NCI-H2081 treated with DMSO at 0.1 percent for 48 hours (cell line): ENCODE measurements around the gene NMRK2.
A peak's percentile ranks its signal among the peaks of the same experiment; 100 is the strongest.
"Not testable (repeated sequence)": the region's sequence is repeated elsewhere in the genome, so short reads cannot be mapped to it uniquely, and the experiment has no call there.

ENCODE experiments used
- DNase-seq: peaks from one replicate; lab custom pipeline; 2025; lab: John Stamatoyannopoulos, UW

NMRK2 gene

DNA sequence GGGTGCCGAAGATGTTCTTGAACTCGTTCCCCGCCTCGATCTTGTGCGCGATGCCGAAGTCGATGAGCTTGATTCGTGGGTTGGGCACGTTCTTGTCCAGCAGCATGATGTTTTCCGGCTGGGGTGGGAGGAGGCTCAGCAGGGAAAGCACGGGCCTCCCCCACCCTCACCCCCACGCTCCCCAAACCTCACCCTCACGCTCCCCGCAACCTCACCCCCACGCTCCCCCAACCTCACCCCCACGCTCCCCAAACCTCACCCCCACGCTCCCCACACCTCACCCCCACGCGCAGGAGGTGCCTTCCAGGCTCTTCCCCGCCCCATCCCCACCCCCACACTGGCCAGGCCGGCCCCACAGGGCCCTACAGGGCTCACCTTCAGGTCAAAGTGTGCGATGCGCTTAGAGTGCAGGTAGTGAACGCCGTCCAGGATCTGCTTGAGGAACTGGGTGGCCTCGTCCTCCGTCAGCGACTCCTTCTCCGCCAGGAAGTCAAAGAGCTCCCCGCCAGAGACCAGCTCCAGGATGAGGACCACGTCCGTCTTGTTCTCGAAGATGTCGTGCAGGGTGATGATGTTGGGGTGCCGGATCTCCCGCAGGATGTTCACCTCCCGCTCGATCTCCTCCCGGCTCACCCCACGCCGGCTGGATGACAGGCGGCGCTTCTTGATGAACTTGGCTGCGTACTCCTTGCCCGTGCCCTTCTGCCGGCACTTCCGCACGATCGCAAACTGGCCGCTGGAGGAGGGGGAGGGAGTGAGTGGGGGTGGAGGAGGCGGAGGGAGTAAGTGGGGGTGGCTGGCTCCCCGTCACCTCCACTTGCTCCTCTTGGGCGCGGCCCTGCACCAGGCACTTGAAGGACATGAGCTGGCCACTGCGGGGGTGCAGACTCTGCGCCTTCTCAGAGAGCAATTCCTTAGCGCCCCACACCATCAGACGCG, 31.7 kb downstream of the NMRK2 start:
- no peak for DNase-seq

- DNase-seq, result peak; percentile 29
Observed at GRCh38 chr19:3966051-3967017, 33.5 kb downstream of the NMRK2 start.

GRCh38 chr19:3967983-3968382, 35.1 kb downstream of the NMRK2 start:
- not testable (repeated sequence) for DNase-seq

- DNase-seq, result peak; percentile 22
Observed at GRCh38 chr19:3968556-3969434, 35.9 kb downstream of the NMRK2 start.

GRCh38 chr19:3969435-3970312, 36.8 kb downstream of the NMRK2 start:
- no peak for DNase-seq

GRCh38 chr19:3970313-3970807, 37.5 kb downstream of the NMRK2 start:
- DNase-seq, result no peak

- peak; percentile 94 for DNase-seq
Observed at GRCh38 chr19:3970808-3971598, 38.1 kb downstream of the NMRK2 start, which contains the start of gene DAPK3. Gene DAPK3 (minus strand): TSS chr19:3971099. CDS start chr19:3969735, 1,364 bp downstream.

DNA sequence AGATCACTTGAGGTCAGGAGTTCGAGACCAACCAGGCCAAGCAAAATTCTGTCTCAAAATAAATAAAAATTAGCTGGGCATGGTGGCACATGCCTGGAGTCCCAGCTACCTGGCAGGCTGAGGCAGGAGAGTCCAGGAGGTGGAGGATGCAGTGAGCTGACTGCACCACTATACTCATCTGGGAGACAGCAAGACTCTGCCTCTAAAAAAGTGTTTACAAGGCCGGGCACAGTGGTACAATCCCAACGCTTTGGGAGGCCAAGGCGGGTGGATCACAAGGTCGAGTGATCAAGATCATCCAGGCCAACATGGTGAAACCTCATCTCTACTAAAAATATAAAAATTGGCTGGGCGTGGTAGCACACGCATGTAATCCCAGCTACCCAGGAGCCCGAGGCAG, 42.3 kb downstream of the NMRK2 start:
- DNase-seq, result no peak

DNA sequence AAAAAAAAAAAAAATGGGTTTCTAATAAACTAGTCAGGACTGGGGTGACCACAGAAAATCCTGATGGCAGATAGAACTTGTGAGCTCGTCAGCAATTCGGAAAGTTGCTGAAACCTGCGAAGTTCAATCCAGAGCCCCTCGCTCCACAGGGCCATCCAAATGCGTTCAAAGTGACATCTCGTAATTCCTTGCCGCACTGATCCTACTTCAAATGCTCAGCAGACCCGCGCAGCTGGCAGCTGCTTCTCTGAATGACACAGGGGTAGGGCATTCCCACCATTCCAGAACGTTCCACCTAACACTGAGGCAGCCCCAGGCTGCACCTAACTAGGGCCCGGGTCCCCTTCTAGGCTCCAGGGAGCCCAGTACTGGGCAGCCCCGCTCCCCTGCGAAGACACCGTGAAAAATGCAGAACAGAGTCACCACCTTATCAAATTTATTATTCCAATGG, 42.8 kb downstream of the NMRK2 start:
- no peak for DNase-seq

- DNase-seq, result no peak
Observed at GRCh38 chr19:3976495-3977241, 43.8 kb downstream of the NMRK2 start.

DNA sequence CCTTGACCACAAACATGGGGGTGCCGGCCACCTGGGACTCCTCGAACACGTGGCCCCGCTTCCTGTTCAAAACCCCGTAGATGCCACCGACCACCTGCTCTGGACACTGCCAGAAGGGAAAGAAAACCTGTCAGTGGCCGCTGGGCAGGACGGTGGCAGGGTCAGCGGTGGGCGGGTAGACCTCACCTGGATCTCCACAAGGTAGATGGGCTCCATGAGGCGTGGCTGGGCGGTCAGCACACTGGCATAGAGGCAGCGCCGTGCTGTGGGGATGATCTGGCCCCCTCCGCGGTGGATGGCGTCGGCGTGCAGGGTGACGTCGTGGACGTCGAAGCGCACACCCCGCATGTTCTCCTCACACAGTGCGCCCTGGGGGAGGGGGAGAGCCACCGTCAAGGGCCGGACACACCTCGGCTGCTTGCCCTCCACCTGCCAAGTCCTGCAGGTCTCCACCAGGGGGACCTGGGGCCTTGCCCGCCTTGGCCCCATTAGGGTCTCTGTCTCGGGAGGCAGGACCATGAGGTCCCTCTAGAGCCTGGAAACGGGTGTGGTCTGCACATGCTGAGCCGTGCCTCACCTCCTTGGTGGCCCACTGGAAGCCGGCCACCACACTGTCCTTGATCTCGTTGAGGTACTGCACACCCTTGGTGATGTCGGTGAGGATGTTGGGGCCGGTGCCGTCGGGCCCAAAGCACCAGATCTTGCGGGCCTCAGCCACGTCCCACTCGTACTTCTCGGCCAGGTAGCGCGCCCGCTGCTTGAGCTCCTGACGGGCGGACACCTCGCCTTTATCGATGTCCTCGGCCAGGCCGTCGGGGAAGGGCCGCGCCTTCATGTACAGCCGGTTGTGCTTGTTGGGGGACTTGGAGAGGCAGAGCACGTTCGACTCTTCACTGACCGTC, 44.6 kb downstream of the NMRK2 start:
- no peak for DNase-seq

- DNase-seq, result no peak
Observed at GRCh38 chr19:3978145-3978544, 45.3 kb downstream of the NMRK2 start.

DNA sequence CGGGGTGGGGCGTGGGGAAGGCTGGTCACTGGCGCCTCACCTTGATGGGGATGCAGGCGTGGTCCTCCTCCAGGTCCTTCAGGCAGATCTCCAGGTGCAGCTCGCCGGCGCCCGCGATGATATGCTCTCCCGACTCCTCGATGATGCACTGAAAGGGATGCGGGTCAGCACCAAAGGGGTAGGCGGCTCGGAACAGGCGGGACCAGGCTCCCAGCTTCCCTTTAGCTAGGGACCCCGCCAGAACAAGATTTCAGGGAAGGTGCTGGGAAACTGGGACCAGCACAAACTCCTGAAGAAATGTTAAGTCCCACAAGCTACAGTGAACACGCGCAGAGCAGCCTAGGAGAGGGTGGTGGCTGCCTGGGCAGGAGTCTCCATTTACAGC, 46.4 kb downstream of the NMRK2 start:
- no peak for DNase-seq

DNA sequence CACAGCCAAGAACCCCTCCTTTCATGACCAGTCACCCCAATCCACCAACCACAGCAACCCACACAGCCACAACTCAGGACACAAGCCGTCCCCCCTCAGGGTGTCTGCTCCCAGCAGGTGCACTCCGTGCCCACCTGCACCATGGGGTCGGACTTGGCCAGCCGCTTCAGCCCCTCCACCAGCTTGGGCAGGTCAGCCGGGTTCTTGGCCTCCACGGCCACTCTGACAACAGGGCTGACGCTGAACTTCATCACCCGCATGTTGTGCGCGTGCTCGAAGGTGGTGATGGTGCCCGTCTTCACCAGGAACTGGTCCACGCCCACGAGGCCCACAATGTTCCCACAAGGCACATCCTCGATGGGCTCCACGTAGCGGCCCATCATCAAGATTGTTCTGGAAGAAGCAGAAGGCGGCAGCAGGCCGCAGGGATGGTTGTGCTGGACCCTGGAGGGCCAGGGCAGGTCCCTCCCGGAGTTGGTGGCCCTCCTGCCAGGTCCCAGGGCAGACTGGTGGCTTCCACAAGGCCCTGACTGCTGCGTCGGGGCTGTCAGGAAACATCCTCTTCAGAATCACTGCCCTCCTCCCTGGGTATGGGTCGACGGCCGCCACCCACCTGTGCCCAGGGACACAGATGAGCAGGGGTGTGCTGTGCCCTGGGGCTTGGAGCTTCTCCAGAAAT, 46.9 kb downstream of the NMRK2 start:
- no peak for DNase-seq

- DNase-seq, result no peak
Observed at GRCh38 chr19:3980353-3981251, 47.7 kb downstream of the NMRK2 start.

- no peak for DNase-seq
Observed at GRCh38 chr19:3981373-3981735, 48.5 kb downstream of the NMRK2 start.
